CD4-positive, alpha-beta T cell treated with Interleukin-6 at 100 ng/mL for 8 hours (primary cell): Measurements from ENCODE around the gene PPP1R13B.
A peak's percentile ranks its signal among the peaks of the same experiment; 100 is the strongest.

Experiments
- DNase-seq: peaks from one replicate; pipeline ENCODE4 v3.0.0-alpha.2; 2020; ENCODE audit warnings: mixed read lengths, low spot score

Gene PPP1R13B

DNA sequence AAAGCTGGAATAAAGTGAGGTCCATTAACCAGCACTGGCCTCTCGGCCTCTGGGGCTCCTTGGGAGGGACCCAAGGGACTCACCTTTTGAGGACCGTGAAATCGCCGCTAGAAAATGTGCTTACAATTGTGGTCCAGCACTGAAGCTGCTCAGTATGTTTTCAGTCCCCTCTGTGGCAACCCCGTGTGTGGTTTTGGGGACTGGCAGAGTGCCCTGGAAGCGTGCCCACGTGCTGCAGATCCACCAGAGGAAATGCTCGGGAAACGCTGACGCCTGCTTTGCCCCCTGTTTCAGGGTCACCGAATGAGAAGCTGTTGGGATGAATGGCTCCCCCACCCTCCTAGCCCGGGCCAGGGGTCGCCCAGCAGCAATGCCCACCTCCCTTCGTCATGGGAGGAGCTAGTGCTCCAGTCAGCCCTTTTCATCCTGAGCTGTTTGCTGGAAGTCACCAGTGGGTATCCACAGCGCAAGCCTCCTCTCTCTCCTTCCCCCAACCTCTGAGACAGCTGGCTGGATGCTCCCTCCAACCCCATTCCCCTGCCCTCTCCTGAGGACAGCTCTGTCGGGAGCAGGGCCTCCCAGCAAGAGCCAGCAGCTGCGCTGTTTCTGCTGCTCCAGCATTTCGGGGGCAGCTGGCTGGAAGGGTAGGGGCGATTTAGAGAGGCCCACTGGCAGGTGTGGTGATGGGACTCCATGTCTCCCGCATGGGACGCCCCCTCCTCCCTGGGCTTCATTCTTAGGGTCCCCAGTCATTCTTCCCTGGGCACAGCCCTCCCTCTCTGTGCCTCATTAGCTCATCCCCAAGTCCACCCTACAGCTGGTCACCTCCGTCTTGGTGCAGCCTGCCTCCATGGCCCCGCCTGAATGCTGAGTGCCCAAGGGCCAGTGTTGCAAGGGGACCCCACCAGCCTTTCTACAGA is 33.2 kb upstream of the PPP1R13B start:
- DNase-seq: peak; percentile 28

DNA sequence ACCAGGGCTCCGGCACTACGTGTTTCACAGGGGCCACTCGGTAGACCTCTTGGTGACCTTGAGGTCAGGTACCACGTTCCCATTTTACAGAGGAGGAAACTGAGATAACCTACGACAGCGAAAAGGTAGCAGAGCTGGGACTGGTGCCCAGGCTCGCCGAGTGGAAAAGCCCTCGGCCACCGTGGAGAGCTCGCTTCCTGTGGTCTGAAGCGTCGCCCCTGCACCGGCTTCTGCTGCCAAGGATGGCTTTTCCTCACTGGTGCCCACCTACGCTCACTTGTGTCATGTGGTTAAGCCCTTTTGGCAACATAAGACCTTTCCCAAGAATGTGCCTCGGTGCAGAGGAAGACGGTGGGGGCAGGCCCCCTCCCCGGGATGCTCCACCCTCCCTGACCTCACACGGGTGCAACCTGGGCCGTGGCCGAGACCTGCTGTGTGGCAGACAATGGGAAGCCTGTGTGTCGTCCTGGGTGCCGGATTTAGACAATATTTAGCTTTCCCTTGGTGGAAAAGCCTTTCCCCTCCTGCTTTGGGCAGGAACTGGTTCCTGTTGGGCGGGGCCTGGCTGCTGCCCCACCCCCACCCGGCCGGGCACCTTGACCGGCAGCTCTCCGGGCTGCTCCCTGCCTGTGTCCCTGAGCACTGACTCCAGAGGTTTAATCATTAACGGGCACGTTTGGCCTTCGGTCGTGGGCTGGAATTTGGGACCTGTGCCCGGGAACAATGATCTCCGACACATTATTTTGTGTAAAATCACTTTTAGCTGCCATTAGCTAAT is 32.4 kb upstream of the PPP1R13B start:
- no peak for DNase-seq

DNA sequence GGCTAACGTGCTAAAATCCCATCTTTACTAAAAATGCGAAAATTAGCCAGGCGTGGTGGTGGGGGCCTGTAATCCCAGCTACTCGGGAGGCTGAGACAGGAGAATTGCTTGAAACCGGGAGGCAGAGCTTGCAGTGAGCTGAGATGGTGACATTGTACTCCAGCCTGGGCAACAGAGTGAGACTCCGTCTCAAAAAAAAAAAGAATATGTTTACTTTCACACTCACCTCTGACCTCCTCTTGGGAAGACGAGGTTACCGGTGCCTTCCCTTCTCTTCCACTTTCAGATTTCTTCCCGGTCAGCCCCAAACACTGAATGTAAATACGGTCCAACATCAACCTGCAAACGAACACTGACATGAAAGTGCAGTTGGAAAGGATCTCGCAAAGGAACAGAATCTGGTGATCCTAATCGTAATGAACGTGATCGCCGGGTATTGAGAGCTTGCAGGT is 31.8 kb upstream of the PPP1R13B start:
- DNase-seq: no peak

DNA sequence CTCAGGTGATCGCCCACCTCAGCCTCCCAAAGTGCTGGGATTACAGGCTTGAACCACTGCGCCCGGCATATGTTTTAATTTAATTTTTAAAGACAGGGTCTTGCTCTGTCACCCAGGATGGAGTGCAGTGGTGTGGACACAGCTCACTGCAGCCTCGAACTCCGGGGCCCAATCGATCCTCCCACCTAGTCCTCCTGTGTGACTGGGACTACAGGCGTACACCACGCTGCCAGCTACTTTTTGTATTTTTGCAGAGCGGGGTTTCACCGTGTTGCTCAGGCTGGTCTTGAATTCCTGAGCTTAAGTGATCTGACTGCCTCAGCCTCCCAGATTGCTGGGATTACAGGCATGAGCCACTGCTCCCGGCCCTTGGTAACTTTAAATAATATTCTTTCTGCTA is 30.8 kb upstream of the PPP1R13B start:
- no peak for DNase-seq

DNA sequence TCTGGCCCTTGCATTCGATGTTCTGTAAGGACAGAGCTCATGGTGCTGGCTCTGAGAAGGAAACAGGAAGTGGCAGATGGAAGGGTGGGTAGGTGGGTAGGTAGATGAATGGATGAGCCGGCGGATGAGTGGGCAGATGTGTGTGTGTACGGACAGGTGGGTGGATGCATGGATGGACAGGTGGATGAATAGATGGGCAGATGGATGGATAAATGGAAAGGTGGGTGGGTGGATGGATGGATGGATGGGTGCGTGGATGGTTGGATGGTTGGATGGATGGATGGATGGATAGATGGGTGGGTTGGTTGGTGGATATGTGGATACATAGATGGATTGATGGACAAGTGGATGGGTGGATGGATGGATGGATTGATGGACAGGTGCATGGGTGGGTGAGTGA is 27.6 kb upstream of the PPP1R13B start:
- DNase-seq: no peak

DNA sequence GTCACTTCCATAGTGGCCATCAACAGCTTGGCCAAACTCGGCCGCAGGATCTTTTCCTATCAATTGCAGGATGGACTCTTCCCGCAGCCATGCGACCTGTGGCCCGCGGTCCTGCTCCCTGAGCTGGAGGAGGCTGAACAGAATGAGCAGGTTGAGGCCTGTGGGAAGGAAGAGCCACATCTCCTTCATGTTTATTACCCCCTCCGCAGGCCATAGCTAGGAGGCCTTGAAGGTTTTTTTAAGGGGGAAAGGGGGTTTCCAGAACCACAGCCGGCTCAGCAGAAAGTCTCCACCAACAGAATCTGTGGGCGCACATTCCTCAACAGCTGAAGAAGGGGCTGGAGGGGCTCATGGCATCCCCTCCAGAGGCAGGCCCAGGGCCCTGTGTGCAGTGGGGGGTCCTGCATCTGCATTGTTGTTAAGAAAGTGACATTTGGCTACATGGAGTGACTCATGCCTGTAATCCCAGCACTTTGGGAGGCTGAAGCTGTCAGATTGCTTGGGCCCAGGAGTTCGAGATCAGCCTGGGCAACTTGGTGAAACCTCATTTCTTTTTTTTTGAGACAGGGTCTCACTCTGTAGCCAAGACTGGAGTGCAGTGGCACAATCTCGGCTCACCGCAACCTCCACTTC is 25.2 kb upstream of the PPP1R13B start:
- DNase-seq: no peak

DNA sequence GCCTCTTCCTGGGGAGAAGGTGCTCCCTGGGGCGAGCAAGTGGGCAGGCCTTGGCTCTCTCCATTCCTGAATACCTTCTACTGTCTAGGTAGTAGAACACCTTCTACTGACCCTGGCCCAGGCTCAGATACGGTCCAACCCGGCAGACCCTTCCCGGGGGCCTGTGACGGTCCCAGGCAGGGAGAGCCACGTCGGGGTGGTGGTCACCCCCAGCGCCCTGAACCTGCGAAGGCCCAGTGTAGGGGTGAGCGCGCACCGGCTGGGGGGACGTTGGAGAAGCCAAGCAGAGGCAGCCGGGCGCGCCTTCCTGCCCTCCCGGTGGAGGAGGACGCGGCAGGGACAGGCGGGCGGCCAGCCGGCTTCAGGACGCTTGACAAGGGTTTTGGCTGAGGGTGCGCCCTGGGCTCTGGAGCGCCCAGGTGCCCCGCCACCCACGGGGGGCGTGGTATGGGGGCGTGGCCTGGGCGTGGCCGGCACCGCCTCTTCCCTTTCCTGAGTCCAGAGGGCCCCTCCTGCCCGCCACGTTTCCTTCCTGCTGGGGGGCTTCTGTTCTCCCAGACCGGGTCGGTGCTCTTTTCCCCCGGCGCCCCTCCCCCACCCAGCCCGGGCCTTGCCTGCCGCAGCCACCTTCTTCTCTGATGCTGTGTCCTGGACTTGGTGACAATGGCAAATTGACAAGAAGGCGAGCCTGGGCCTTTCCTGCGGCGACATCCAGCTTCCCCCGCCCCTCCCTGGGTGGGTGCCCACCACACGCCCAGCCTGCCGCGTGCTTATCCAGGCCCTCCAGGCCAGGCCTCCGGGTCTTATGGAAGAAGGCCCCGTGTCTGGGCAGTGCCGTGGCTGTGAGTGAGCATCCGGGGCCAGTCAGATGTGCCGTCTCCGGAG is 24.5 kb upstream of the PPP1R13B start:
- DNase-seq: peak; percentile 70

DNA sequence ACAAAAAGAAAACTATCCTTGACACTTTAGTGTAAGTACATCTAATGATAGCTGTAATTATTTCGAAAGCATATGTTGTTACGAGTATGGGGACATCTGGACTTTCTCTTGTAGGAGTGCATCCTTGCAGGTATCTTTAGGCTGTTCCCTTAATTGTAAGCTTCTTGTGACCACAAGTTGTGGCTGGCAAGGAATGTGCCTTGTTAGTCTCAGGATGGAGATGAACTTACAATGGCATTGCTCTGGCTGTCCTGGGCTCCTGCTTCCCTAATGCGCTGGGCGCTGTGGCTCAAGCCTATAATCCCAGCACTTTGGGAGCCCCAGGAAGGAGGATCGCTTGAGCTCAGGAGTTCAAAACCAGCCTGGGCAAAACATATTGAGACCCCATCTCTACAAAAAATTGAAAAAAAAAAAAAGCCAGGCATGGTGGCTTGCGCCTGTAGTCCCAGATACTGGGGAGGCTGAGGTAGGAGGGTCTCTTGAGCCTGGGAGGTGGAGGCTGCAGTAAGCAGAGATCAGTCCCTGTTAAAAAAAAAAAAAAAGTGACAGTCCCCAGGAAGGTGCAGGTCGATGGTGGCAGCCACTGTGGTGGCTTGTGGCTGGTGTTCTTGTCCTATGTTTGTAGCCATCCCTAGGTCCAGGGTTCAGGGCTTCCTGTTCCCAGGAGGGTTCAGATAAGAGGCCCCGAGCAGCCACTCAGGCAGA is 23.7 kb upstream of the PPP1R13B start:
- DNase-seq: no peak

DNA sequence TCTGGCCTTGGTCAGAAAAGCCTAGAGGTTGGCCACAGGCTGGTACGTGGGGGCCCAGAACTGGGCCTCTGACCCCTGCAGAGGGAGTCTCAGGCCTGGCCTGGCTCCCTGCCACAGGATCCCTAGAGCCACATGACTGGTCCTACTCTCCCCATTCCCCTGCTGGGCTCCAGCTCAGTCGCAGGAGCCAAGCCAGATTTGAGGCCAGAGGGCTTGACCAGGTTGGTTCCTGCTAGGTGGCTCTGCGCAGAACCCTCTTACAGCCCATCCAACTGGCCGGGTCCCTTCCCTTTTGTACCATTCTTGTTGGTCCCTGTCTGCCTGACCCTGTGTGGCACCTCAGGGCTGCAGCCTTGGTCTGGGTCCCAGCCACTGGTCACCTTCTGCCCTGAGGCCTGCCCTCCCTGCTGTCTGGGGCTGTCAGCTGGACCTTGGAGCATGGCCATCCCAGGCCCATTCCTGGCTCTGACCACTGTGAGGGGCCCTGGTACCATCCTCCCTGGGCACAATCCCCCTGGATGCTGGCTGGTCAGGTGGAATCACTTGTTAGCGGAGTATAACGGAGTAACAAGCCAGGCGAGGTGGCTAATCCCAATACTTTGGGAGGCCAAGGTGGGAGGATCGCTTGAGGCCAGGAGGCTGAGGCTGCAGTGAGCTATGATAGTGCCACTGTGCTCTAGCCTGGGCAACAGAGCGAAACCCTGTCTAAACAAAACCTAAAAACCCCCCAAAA is 22.9 kb upstream of the PPP1R13B start:
- DNase-seq: no peak

DNA sequence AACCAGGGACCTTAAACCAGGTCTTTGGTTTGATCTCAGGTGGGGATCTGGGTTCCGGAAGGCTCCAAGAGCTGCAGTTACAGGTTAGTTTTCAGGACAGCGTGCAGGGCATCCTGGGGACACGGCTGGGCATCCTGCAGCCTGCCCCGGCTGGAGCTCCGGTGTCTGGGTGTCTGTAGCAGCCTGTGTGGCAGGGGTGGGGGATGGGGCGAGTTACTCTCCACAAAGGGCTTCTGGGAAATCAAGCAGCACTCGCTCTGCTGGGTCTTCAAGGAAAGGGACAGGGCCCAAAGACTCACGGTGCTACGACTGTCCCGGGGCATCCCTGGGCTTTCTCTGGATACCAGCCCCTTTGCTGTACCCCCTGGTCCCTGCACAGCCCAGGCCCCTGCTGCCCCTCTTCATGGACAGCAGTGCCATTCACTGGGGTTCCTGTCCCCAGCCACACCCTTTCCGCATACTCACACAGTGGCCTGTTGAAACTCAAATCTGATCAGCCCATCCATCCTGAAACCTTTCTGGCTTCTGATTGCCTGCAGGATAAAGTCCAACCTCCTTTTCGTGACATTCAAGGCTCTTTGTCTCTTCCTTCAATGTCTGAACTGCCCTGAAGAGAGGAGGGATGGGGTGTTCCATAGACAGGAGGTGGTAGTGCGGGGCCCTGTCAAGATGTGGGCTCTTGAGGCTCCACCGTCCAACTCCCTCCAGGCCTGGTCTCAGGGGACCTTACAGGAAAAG is 22.2 kb upstream of the PPP1R13B start:
- no peak for DNase-seq

DNA sequence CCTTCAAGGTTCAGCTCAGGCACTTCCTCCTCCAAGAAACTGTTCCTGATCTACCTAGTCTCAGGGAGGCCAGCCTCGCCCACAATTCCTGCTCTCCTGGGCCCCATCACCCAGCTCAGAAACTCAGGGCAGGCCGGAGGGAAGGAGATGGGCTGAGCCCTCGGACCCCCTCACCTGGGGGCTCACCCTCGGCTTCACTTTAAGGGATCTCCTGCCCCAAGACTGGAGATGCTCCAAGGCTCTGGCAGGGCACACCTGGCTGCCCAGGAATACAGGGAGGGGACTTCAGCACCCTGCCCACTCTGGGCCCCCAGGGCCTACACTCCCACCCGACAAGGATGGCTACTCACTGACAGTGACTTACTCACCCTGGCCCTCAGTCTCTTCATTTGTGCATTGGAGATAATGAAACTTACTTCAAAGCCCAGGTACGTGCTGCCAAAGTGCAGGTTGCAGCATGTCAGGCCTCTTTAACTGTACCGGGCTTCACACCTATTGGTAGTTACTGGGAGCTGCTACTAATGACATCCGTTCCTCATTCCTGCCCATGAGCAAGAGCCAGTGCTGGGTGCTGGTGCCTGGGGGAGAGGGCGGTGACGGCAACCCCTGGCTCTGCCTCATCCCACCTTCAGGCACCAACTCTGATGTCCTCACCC is 21.0 kb upstream of the PPP1R13B start:
- DNase-seq: no peak

DNA sequence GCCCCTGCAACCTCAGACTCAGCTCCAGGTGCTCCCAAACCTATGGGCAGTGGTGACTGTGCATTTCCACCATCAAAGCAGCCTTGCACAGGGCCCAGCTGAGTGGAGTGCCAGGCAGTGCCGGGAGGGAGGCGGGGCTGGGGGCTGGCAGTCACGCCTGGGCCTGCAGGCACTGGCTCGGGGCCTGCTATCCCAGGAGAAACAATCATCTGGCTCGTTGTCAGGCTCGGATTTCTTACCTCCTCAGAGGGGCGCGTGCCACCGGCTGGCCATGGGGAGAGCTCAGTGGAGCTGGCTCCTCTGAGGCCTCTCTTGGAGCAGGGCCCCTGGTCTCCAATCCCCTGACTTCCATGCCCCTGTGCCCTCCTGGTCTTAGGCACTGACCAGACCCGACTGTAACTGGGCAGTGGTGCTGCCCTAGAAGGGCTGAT is 20.2 kb upstream of the PPP1R13B start:
- DNase-seq: no peak

DNA sequence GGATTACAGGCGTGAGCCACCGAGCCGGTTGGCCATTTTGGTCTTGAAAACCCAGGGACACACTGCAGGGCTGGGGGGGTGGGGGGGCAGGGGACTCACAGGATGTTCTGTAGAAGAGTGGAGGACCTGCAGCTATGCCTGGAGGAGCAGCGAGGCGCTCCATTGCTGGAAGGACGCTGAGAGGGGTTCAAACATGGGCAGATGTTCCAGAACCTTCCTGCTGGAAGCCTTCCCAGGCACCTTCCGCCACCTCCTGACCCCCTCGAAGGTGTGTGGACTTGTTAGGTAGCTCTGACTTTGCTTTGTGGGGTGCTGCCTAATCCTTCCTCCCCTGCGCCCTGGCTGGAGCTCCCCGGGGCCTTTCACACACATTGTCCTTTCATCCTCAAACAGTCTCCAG is 19.6 kb upstream of the PPP1R13B start:
- no peak for DNase-seq

DNA sequence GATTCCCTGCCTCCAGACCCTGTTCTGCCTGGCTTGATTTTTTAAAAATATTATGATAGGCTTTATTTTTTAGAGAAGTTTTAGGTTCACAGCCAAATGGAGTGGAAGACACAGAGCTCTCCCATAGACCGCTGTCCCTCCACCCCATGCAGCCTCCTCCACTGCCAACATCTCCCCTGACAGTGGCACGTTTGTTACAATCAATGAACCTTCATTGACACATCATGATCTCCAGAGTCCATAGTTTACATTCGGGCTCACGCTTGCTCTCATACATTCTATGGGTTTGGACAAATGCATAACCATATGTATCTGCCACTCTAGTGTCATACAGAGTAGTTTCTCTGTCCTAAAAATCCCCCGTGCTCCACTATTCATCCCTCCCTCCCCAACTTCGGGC is 15.9 kb upstream of the PPP1R13B start:
- no peak for DNase-seq

DNA sequence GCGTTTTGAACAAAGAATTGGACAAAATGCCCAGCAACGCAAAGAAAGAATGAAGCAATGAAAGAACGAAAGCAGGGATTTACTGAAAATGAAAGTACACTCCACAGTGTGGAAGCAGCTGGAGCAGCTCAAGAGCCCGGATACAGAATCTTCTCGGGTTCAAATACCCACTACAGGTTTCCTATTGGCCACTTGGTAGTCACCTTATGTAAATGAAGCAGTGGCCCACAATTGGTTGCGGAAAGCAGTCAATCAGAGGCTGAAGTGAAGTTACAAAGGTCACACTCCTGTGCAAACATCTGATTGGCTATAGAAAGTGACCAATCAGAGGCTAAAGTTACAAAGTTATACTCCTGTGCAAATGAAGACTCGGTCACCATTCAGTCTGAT is 15.0 kb upstream of the PPP1R13B start:
- DNase-seq: no peak

DNA sequence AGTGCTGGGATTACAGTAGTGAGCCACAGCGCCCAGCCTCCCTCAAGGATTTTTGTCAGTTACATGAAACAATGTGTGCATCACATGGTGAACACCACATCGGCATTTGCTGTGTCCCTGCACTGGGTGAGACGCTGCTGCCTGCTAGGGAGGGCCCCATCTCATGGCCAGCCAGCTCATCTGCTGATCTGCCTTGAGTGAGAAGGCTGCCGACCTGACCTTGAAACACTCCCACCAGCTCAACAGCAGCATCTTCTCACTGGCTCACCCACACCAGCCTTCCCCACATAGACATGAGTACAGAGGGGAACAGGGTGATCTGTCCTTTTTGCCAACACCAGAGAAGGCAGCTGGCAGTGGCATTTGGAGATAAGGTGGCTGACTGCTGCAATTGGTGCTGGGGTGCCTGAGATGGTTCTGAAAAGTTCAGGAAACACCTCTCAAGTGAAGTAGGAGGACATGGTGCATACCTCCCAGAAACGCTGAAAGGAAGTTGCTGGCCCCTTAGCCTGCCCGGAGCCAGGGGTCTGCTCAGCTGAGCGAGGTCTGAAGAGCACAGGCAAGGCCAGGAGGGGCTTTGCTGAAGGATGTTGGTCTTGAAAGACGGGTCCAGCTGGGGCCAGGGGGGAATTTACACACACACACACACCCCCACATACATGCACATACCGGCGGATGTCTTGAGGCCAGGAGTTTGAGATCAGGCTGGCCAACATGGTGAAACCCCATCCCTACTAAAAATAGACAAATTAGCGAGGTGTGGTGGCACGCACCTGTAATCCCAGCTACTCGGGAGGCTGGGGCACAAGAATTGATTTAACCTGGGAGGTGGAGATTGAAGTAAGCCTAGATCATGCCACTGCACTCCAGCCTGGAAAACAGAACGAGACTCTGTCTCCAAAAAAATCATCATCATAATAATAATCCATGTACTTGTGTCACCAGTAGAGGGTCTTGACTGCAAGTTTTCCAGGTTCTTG is 14.3 kb upstream of the PPP1R13B start:
- no peak for DNase-seq

DNA sequence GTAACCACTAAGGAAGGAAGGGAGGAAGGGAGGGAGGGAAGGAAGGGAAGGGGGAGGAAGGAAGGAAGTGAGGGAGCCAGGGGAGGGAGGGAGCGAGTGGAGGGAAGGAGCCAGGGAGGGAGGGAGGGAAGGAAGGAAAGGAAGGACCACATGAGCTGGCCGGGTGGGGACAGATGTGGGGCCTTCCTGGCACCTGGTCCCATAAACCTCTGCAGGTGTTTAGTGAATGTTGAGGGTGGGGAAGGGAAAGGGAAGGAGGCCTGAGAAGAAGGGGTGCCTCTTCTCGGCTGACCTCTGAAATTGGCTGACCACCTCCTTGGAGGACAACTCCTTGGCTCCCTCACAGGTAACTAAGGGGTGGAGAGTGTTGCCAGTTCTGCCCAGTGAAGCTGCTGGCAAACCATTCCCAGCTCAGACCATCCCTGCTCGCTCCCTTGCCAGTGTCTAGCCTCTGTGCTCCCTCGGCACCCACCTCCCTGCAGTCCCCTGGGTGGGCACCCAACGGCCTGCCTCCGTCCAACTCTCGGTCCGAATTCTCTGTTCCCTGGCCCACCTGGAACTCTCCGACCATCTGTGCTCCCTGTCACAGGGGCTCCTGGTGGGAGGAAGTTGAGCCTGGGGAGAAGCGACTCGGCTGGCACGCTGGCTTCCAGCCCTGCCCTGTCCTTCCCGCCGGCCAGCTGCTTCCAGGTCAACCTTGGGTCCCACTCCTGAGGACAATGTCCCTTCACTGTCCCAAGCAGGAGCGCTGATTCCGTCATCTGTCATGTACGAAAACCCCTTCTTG is 12.2 kb upstream of the PPP1R13B start:
- DNase-seq: no peak
